Smooth muscle cell of the umbilical artery (primary cell): ENCODE results near the gene RANBP3. TPM values are rescaled to one million over a fixed set of nuclear protein-coding genes. Genes with fewer than 3 reads are reported as not detected.

Source experiments
- total RNA-seq: library from RNA; depleted of rRNA; stranded (reverse); fragments of >200 nt; gene quantifications from 2 replicates; pipeline ENCODE4 v1.2.3, GENCODE V29; 2014

Gene RANBP3, protein sequence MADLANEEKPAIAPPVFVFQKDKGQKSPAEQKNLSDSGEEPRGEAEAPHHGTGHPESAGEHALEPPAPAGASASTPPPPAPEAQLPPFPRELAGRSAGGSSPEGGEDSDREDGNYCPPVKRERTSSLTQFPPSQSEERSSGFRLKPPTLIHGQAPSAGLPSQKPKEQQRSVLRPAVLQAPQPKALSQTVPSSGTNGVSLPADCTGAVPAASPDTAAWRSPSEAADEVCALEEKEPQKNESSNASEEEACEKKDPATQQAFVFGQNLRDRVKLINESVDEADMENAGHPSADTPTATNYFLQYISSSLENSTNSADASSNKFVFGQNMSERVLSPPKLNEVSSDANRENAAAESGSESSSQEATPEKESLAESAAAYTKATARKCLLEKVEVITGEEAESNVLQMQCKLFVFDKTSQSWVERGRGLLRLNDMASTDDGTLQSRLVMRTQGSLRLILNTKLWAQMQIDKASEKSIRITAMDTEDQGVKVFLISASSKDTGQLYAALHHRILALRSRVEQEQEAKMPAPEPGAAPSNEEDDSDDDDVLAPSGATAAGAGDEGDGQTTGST
- total RNA-seq, result 23.8 and 45.3 TPM in 2 replicates

DNA sequence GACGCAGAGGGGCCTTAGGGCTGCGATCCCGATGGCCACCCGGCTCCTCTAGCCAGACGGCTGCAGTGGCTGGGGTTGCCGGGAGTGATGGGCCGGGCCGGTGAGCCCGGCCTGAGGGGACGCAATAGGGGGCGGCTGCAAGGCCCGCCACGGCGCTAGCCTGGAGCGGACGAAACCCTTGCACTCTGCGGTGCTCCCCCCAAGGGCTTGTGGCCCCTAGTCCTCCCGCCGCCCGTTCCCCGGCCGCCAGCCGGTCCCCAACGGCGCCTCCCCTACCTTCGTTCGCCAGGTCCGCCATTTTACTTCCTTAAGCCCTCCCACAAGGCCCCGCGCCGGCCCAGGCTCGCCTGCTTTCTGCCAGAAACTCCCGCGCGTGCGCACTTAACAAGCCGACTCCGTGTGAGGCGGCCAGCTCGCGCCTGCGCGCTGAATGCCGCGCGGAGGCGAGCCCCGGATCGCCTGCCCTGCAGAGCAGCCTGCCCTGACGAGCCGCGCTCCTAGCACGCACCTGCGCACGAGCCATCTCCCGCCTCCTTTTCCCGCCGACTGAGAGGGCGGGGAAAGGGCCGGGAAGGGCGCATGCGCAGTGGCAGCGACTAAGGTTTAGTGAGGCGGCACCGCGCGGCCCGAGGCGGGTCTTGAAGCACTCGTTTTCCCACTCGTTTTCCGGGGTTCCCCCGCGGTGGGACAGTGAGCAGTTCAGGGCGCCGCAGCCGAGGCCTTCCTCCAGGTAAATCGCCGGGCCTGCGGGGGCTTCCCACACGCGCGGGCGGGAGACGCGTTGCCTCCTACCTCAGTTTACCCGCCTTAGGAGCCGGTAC, at the start of gene RANBP3:
RANBP3 (minus strand) TSS at position 356 of the 821 bp plus-strand sequence; CDS start at position 298, 58 bp downstream.

DNA sequence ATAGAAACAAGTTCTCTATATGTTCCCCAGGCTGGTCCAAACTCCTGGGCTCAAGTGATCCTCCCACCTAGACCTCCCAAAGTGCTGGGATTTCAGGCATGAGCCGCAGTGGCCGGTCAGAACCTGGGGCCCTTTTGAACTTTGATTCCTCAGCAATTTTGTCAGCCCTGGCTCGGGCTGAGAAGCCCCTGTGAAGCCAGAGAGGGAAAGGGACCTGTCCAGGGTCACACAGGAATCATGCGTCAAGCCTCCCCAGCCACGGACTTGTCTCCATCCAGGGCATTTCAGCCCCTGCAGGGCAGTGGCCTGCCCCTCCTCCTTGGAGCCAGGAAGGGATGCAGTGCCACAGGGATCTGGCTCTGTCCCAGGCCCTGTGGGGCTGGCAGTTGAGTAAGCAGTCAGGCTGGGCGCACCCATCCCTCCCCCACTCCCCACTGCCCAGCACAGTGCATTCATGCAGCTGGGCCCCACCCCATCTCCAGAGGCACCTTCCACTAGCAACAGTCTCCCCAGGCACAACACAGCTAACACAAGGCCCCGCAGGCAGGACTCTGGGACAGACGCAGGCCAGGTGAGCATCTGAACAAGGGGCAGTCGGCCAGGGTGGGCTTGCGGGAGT, 64.1 kb downstream of the RANBP3 start, which contains the start of gene CAPS:
CAPS (plus strand) TSS at position 516 of the 619 bp plus-strand sequence. CDS start 153 bp downstream, outside the sequence.

DNA sequence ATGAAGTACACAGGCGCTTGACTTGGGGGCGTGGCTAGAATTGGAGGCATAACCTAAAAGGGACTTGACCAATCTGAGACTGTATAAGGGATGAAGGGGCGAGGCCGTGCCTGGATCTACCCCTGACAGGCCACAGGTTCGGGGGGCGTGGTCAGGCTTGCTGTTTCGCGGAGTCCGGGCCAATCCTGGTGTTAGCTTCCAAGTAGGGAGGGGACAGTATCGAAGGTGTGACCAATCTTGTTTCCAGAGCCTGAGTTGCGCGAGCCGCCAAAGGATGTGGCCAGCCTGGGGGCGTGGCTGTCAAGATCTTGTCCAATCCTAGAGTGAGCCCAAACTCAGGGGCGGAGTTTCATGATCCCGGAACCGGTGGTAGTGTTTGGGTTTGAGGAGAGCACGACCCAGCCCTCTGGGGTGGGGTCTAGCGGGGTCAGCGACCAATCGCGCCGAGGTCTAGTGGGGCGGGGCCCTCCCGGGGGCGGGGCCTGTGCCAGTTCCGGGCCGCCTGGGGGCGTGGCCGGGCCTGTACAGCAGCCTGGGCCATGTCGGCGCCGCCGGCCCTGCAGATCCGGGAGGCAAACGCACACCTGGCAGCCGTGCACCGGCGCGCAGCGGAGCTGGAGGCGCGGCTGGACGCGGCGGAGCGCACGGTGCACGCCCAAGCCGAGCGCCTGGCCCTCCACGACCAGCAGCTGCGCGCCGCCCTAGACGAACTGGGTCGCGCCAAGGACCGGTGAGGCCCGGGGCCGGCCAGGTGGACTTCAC, 73.4 kb downstream of the RANBP3 start, which contains the start of gene VMAC:
VMAC (plus strand) TSS at position 521 of the 762 bp plus-strand sequence; CDS start at position 540, 19 bp downstream.

DNA sequence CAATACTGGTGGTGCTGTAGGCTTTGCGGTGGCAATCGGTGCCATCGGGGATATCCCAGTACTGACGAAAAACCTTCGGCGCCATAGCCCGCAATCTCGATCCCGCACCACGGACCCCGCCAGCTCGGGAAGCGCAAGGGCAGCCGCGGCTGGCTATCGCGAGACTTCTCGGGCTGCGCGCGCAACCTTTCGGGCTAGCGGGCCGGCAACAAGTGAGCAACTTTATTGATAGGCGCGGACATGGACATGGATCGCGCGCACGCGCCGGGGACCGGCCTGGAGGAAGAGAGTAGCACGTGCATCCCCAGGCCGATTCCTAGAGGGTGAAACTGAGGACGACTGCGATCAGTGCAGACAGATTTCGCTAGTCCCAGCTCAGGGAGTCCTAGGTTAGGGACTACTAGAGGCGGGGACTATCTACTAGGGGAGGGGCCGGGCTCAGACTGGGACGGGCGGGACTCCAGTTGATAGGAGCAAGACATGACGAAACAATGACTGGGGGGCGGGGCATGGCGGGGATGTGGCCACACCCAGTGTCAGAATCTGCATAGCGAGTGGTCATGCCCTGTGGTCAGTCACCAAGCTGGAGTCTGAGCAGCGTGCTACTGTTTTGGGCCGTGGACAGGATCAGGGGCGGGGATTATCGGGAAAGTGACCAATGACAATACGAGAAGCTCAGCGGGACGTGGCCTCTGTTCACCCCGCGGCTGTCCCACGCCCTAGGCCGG, 74.2 kb downstream of the RANBP3 start, which contains the start of gene NDUFA11:
NDUFA11 (minus strand) TSS at position 167 of the 728 bp plus-strand sequence; CDS start at position 85, 82 bp downstream.

Other genes with a start within 250 kb of the RANBP3 start
- 0.18 and 0.30 TPM in 2 replicates for gene PRR22, start 193.4 kb downstream of the RANBP3 start, total RNA-seq
- gene DUS3L, start 187.0 kb downstream of the RANBP3 start, total RNA-seq, result 13.7 and 14.3 TPM in 2 replicates
- not detected in 2 replicates for gene NRTN, start 173.1 kb downstream of the RANBP3 start, total RNA-seq
- gene FUT6, start 138.4 kb downstream of the RANBP3 start, total RNA-seq, result not detected in 2 replicates
- not detected in 2 replicates for gene FUT3, start 126.7 kb downstream of the RANBP3 start, total RNA-seq
- not detected in 2 replicates for gene FUT5, start 107.6 kb downstream of the RANBP3 start, total RNA-seq
- gene NDUFA11, start 74.3 kb downstream of the RANBP3 start, total RNA-seq, result 146 and 201 TPM in 2 replicates
- 3.5 and 5.0 TPM in 2 replicates for gene VMAC, start 73.3 kb downstream of the RANBP3 start, total RNA-seq
- gene CAPS, start 63.9 kb downstream of the RANBP3 start, total RNA-seq, result 1.9 and 2.4 TPM in 2 replicates
- 2.7 and 3.3 TPM in 2 replicates for gene RFX2, start 132.4 kb upstream of the RANBP3 start, total RNA-seq
- gene ACSBG2, start 157.5 kb upstream of the RANBP3 start, total RNA-seq, result not detected in 2 replicates